ENCODE results near the gene FBXL16. TPM values are rescaled to one million over a fixed set of nuclear protein-coding genes. Genes with fewer than 3 reads are reported as not detected.

The FBXL16 gene
- total RNA-seq, 2 donors from 2014 or later: 1.3 to 1.7 TPM

DNA sequence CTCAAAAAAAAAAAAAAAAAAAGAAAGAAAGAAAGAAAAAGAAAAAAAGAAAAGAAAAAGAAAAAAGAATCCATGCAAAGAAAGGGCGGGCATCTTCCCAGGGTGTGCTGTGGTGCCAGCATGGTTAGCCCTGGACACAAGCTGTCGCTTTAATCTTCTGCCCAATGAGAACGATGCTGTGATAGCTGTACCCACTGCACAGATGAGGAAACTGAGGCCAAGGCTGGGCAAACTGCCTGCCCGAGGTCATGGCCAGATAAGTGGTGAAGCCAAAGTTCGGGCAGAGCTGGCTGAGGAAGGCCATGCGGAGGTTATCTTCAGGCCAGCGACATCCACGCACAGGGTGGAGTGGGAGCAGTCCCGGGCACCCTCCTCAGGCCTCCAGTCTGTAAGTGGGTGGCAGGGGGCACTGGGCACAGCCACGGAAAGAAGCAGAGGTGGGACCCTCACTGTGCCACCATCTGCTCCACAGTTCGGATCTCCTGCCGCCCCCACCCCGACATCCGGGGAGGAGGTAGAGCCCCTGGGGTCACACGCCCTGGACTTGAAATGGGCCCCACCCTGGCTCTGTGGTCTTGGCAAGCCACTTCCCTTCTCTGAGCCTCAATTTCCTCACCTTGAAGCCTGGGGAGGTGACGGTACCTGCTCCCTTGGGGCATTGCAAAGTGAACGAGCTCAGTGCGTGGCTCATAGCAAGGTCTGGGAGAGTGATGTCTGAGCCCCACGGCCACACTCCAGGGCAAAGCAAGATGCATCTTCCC, 6.5 kb downstream of the FBXL16 start:
- H3K27me3 ChIP-seq: peaks cover 17 to 43% of the 10 kb centered on the region in 2 donors
- H3K36me3 ChIP-seq: no peaks in the 10 kb centered on the region
- no peak for DNase-seq (ENCODE audit: low spot score)
- TF ChIP-seq, protein P1, sequence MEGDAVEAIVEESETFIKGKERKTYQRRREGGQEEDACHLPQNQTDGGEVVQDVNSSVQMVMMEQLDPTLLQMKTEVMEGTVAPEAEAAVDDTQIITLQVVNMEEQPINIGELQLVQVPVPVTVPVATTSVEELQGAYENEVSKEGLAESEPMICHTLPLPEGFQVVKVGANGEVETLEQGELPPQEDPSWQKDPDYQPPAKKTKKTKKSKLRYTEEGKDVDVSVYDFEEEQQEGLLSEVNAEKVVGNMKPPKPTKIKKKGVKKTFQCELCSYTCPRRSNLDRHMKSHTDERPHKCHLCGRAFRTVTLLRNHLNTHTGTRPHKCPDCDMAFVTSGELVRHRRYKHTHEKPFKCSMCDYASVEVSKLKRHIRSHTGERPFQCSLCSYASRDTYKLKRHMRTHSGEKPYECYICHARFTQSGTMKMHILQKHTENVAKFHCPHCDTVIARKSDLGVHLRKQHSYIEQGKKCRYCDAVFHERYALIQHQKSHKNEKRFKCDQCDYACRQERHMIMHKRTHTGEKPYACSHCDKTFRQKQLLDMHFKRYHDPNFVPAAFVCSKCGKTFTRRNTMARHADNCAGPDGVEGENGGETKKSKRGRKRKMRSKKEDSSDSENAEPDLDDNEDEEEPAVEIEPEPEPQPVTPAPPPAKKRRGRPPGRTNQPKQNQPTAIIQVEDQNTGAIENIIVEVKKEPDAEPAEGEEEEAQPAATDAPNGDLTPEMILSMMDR (IDR thresholded peaks at IDR 0.05): no peak
- H3K4me3 ChIP-seq: no peak overlapping the region
- no peak overlapping the region for H3K27ac ChIP-seq
- peaks cover 0 to 30% of the 10 kb centered on the region in 2 donors for H3K4me1 ChIP-seq
- H3K9me3 ChIP-seq: no peaks in the 10 kb centered on the region

DNA sequence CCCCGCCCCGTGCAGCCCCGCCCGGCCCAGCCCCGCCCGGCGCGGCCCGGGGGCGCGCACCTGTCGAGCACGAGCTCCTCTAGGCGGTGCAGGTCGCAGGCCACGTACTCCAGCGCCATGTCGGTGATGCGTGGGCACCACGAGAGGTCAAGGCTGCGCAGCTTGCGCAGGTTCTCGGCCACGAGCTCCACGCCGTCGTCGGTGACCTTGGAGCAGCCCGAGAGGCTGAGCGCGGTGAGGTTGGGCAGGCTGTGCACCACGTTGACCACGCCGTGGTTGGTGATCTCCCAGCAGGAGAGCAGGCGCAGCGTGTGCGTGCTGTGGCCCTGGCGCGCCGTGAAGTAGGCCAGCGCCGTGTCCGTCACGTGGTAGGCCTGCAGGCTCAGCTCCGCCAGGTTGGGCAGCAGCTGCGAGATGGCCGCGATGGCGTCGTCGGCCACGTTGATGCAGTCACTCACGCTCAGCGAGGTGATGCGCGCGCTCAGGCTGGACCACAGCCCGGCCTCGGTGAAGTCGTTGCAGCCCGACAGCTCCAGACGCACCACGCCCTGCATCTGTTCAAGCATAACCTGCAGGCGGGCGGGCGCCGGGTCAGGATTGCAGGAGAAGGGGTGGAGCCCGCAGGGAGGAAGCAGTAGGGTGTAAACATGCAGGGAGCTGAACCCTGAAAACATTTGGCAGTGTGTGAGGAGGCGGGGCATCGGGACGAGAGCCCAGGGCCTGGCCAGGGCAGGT, 10.1 kb downstream of the FBXL16 start:
- Histone ChIP-seq H3K27me3 (peaks cover 17 to 28% of the 10 kb centered on the region in 2 donors), H3K36me3 (no peaks in the 10 kb centered on the region), H3K4me3 (peak overlapping the region in 1 of 2 donors; percentile 21), H3K9me3 (no peaks in the 10 kb centered on the region), H3K4me1 (peaks cover 0 to 33% of the 10 kb centered on the region in 2 donors), H3K27ac (no peak overlapping the region)
- no peak for DNase-seq (ENCODE audit: low spot score)
- TF ChIP-seq, protein P1 (IDR thresholded peaks at IDR 0.05): no peak

- no peaks in the 10 kb centered on the region for H3K36me3 ChIP-seq
- H3K9me3 ChIP-seq: no peaks in the 10 kb centered on the region
- no peak for DNase-seq (ENCODE audit: low spot score)
- peak overlapping the region in 1 of 2 donors; percentile 21 for H3K4me3 ChIP-seq
- peaks cover 17 to 25% of the 10 kb centered on the region in 2 donors for H3K27me3 ChIP-seq
- H3K4me1 ChIP-seq: peaks cover 0 to 29% of the 10 kb centered on the region in 2 donors
- TF ChIP-seq, protein P1 (IDR thresholded peaks at IDR 0.05): no peak
- H3K27ac ChIP-seq: no peak overlapping the region
These were observed 10.7 kb downstream of the FBXL16 start for GRCh38 chr16:694863-695354.

DNA sequence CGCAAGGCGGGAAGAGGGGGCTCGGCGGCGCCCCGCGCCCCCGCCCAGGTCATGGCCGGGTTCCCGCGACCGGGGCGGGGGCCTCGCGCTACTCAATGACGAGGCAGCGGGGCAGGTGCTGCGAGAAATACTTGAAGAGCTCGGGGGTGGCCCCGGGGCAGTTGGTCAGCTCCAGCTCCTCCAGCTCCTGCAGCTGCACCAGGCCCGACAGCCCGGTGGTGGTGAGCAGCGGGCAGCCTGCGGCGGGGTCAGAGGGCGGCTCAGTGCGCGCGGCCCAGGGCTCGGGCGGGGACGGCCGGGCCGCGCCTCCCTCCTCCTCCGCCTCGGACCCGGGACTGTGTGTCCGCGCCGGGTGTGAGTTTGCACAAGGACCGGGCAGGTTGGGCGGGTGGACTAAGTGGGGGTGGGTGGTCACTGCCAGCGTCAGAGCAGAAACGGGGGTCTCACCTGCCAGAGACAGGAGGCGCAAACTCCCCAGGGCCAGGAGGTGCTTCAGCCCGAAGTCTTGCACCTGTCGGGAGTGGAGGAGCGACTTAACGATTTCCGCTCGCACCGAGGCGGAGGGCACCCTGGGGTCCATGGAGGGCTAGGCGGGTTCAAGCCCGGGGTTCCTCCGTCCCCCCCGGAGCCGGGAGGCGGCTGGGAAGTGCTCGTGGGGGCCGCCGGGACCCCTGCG, 11.3 kb downstream of the FBXL16 start:
- Histone ChIP-seq H3K36me3 (no peaks in the 10 kb centered on the region), H3K4me1 (peaks cover 0 to 35% of the 10 kb centered on the region in 2 donors), H3K9me3 (no peaks in the 10 kb centered on the region), H3K27ac (no peak overlapping the region), H3K27me3 (peaks cover 17 to 25% of the 10 kb centered on the region in 2 donors), H3K4me3 (peak overlapping the region in 1 of 2 donors; percentile 21)
- TF ChIP-seq, protein P1 (IDR thresholded peaks at IDR 0.05): no peak
- DNase-seq (ENCODE audit: low spot score): no peak

GRCh38 chr16:693766-694165, 11.8 kb downstream of the FBXL16 start:
- Histone ChIP-seq H3K36me3 (no peaks in the 10 kb centered on the region), H3K9me3 (no peaks in the 10 kb centered on the region), H3K27ac (no peak overlapping the region), H3K4me3 (peak overlapping the region in 1 of 2 donors; percentile 21), H3K4me1 (peaks cover 0 to 40% of the 10 kb centered on the region in 2 donors), H3K27me3 (peaks cover 17 to 25% of the 10 kb centered on the region in 2 donors)
- TF ChIP-seq, protein P1 (IDR thresholded peaks at IDR 0.05): no peak
- no peak for DNase-seq (ENCODE audit: low spot score)

Data from right atrium auricular region (tissue), 2 donors.